Stimulated activated CD4-positive, alpha-beta T cell treated with anti-CD3 and anti-CD28 coated beads, Interleukin-1b, Interleukin-23, amount 100 ng/mL, for 1 hour (primary cell): ENCODE measurements around the gene LGALS3.
A peak's percentile ranks its signal among the peaks of the same experiment; 100 is the strongest.

Source experiments
- DNase-seq, 2 donors: peaks; one replicate each; pipeline ENCODE4 v3.0.0-alpha.2; 2020; ENCODE audit warnings: low read depth in 2 of 2

LGALS3 gene

DNA sequence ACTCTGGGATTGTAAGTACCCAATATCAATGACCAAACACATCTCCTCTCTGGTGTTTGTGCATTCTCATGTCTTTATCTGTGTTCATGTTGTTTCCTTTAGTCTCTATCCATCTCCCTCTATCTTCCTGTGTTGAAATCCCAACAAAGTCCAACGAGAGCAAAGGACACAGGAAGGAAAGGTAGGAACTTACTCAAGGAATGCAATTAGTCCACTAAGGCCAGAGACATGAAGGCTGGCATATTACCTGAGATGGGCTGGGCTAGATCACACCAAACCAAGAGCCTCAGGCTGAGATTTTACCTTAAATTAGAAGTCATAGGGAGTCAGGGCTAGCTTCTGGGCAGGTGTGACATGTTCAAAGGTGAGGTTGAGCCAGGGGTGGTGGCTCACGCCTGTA, 14.3 kb upstream of the LGALS3 start:
- DNase-seq: no peak

DNA sequence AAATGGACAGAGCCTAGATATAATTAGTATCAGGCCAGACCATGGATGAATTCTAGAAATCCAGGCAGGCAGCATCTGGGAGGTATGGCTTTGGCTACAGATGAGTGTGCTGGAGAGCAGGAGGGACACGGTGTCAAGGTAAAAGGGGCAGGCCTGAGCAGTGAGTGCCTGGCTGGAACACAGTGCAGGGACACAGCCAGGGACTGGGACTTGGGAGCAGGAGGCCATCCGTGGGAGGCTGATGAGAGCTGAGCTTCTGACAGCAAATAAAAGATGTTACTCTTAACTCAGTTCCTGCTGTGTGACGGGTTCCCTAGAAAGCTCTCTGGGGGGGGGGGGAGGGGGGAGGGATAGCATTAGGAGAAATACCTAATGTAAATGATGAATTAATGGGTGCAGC, 13.6 kb upstream of the LGALS3 start:
- no peak for DNase-seq

DNA sequence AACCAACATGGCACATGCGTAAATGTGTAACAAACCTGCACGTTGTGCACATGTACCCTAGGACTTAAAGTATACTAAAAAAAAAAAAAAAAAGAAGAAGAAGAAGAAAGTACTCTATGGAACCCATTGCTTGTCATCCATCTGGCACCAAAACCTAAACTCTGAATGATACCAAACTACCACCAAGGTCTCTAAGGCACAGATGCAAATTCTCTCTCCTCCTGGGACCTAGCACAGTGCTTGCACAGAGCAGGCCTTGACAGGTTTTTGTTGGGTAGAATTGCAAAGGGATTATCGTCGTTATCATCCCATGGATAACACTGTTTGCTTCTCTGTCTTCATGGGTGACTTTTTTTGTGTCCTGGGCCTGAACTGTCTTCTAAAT, 13.2 kb upstream of the LGALS3 start:
- DNase-seq: no peak

DNA sequence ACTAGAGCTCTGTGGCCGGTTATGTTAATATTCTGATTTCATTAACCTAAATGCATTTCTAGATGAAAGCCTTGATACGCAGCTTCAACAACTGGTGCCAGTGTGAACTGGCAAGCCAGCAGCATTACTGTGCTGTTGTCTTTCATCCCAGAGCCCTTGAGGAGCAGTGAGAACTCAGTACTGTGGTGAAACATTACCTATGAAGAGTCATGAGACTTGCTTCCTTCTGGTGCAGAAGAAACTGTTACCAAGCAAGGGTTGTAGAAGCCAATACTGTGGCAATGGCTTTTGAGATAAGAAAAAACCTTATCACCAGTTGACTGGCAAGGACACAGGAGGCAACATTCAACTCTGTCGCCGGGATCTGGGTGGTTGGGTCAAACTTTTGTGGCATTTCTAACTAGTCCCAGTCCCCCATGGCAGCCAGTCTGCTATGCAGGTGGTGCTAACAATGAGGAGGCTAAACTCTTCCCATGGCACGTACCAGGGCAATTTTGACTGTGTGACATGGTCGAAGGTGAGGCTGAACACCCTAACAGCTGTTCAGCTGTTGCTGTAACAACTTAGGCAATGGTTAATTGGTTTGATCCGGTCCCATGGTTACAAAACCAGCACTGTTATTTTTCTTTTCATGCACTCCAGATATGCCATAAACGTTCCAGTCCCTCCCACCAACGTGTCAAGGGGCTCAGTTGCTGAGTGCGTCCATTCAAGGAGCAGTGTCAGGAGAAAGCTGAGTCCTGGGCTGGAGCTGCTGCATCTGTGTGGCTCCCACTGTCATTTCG, 12.6 kb upstream of the LGALS3 start:
- no peak for DNase-seq

DNA sequence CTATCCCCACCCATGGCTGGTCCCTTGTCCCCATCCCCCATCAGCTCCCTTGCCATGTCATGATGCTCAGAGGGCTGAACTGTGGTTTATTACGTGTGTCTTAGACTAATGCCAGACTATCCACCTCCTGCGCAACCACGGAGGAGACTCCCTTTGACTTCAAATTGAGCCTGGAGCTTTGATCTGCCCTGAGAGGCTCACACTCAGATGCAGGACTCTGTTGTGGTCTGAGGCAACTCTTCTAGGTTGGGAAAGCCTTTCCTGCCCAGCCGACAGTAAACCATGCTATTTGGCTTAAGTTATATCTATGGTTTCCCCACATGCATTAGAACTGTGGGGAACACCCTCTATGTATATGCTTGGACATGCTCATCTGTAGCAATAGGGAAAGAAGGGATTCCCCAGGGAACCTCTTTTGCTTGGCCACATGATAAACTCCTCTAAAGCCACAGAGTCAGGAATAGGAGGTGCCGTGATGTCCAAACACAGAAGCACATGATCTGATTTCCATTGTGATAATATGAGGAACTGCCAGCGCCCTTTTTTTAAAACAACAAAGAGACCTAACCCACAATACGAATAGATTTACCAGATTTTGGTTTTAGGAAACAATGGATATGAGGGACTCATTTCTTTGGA, 11.1 kb upstream of the LGALS3 start:
- DNase-seq: no peak

DNA sequence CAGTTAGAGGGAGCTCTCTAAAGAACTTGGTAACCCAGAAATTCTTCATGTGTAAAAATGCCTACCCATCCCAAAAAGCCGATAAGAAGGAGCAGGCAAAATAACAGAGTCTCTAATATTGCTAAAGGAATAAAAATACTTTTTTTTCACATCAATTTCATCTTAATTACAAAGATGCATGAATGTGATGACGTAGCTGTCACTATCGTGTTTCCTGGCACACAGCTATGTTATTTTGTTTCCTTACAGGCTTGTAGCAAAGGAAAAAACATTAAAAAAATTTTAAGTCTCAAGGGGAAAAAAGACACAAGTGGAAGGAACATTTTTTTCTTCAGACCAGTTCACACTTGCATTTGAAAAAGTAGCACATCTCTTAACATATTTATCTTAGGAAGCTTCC, 10.3 kb upstream of the LGALS3 start:
- no peak for DNase-seq

DNA sequence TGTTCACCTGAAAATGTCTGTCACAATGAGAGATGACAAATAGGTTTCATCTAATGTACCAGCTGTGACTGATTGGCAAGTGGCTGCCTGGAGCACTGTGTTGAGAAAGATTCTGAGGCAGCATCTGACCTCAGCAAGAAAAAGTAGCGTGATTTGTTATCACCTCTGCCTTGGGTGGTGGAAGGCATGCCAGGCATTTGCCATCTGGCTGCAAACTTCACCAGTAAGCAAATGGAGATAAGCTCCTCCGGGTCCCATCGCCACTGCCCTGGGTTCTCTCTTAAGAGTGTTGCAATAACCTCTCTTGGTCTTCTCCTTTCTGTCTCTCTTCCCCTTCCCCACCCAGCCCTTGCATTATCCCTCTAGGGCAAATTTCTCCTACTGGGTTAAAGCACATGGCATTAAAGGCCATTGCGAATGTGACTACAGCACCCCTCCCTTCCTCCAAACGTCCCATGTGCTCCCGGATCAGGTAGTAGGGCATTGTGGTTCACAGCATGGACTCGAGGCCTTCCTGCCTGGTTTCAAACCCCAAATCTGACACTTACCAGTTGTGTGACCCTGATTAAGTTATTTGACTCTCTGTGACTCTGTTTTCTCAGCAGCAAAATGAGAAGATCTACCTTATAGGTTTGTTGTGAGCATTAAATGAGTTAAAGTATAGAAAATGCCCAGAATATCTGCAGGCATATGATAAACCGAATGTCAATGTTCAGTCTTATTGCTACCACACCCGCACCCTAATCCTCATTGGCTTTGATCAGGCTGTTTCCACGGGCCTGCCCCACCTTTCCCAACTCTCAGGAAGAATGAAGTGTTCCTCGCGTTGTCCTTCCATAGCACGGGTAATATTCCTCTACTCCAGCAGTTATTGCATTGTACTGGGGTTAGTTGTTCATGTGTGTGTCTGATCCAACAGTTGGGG, 8.2 kb upstream of the LGALS3 start:
- no peak for DNase-seq

DNA sequence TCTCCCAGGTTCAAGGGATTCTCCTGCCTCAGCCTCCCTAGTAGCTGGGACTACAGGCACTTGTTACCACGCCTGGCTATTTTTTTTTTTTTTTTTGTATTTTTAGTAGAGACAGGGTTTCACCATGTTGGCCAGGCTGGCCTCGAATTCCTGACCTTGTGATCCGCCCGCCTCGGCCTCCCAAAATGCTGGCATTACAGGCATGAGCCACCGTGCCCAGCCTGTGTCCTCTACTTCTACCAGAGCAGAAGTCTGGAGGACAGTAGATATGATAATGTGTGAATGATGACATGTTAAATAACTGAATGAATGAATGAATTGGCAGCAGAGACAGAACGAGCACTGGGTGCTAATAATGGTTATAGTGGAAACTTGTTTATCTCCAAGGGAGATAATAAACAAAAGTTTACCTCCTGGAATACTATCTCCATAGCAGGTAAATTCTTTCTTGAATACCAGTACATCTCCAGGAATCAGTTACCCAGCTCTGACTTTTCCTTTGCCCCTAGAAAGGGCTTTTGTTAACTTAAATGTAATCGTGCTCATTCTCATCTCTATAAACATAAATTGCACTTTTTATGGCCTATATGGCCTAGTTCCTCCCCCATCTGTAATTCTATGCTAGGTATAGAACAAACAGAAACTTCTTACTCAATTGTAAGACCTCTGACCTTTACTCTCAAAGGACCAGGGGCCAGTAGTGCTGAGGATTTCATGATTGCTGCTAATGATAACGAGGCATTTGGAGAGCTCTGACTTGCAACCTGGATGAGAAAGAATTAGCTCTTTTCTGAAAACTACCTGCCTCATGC, 7.2 kb upstream of the LGALS3 start:
- DNase-seq: no peak

DNA sequence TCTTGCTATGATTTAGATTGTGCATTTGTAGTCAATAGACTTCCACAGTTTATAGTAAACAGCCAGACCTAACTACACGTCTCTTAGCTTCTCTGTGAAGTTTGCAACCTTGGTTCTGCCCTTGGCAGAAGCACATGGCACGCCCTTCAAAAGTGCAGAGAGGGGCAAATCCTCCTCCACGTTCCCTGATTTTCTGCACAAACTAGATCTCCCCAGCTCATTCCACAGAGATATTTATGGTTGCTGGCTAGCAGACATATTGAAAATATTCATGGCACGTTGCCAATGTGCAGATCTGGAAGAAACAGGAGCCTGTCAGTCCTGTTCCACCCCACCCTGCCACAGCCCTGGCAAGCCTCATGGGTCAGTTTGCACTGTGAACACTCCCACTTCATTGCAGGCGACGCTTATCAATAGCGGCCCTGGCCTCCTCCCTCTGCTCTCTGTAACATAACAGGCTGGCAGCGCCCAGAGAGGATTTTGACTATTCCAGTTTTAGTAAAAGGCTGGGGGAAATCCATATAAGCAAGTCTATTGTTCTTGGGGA, 6.5 kb upstream of the LGALS3 start:
- DNase-seq: no peak

DNA sequence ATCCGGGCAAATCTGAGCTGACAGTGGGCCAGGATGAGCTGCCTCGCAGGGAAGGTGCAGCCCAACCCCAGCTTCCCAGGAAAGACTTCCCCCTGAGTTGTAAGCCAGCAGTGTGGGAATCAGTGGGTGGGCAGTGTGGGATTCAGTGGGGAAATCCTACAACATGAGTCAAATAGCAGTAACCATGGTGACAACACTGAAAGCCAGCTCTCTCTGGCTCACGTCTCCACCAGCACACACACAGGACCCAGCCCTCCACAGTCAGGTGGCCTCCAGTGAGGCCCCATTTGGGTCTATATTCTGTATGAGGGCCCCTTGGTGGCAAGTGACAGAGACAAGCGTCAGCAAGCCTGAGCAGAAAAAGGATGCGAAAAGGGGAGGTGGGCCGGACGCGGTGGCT, 6.0 kb upstream of the LGALS3 start:
- no peak for DNase-seq

DNA sequence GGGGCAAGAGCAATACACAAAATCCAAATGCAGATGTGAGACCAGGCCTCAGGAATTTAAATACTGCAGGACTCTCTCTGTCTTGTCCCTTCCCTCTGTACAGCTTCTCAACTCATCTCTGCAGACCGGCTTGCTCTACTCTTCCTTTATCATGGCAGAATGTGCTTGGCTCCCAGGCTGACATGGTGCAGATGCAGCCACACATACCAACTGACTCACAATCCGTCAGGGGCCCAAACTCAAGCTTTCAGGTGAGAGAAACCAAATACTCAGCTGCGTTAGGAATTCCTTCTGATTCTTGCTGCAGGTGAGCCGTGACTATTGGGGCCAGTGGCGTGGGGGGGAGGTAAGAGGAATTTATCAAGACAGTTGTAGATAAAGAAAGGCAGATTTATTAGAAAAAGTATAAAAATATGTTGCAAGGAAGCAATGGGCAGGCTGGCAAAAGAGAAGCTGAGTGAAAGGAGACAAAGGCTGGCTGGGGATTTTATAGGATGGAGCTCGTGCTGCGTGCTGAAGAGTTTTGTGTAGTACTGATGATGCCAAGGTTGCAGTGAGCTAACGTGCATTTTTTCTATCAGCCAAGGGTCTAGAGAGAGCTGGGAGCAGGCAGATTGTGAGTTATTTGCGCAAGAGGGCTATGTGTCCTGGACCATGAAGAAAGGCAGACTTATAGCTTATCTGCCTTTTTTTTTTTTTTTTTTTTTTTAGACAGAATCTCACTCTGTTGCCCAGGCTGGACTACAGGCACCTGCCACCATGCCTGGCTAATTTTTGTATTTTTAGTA, 5.0 kb upstream of the LGALS3 start:
- no peak for DNase-seq

DNA sequence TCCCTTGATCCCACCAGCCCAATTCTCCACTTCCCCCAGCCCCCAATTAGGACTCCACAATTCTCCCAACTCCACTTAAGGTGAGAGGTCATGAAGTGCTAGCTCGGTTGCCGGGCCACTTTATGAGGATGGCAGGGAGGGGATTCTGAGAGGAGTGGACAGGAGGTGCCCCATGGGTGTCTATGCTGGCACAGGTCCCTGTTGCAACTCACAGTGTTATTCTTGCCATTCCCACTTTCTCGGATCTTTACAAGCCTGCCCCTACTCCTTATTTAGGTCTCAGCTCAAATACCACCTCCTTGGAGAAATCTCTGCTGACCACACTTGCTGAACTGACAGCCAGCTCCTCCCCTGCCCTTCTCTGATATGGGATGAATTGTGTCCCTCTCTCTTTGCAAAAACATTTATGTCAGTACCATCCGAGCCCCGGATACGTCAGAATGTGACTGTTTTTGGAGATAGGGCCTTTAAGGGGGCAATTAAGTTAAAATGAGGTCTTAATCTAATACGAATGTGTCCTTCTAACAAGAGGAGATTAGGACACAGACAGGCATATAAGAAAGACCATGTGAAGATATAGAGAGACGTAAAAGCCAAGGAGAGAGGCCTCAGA, 4.2 kb upstream of the LGALS3 start:
- DNase-seq: no peak

DNA sequence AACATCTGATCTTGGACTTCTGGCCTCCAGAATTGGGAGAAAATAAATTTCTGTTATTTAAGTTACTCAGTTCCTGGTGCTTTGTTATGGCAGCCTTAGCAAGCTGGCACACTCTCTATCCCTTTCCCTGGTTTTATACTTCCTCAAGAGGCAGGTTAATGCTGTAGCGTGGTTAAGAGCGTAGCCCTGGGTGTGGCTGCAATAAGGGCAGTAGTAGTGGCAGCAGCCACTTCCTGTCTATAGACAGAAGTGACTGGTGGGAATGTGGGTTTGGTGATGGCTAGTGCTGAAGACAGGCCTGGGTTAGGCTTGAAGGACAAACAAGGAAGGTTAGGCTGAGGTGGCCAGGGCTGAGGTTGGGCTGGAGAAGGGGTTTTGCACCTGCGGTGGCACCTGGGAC, 3.6 kb upstream of the LGALS3 start:
- DNase-seq: no peak

DNA sequence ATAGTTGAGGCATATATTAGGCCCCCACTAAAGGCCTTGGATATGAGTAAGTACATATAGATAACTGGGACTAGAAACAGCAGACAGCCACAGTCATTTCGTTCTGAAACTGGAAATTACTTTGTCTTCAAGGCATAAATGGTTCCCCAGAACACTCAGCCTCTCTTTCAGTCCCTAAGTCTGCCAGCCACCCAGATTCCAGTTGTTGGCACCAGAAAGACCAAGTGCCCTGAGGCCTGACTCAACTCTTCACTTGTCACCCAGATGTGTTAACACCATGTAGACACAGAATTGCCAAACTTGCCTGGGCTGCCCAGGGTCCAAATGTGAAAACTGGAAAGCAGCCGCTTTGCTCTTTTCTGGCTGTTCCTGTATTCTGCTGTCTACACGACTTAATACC, 3.0 kb upstream of the LGALS3 start:
- DNase-seq: no peak

DNA sequence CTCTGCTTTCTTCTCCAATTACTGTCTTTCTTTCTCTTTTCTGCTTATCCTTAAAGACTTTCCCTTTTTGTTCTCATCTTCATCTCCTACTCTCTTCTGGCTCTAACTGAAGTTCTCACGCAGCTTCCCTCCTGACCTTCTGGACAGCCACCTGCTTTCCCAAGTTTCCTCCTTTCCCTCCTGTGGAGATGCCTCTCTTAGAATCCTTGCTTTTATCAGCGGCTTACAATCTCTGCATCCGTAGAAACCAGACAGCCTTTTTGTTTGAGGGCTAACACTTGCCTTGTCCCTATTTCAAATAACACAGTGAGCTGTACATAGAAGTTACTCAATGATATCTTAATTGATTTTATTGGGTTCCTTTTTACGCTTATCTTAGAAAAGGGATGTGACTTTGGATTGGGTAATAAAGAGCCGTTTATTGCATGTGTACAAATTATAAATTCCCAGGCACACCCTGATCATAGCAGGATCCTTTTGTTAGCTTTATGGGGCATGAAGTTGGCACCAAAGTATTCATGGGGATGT, 2.1 kb upstream of the LGALS3 start:
- DNase-seq: no peak

DNA sequence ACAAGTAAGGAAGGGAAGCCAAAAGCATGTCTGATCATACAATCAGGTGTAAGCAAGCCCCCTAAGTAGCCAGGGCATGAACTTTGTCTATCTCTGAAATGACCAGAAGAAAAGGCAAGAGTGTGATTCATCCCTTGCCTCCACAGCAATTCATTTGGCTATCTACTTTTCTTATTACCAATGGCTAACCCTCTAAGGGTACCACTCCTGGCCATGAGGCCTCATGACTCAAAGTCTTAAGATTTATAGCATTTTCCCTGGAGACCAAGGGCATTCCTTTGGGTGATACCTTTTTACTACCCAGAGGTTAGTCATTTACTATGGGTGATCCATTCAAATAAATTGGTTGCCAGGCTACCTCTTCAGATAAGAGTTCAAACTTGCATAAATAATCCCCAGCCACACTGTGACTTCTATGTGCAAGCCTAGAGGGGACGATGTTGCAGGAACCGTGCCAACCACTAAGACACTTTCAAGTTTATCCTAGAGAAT, 1.5 kb upstream of the LGALS3 start:
- DNase-seq: no peak

DNA sequence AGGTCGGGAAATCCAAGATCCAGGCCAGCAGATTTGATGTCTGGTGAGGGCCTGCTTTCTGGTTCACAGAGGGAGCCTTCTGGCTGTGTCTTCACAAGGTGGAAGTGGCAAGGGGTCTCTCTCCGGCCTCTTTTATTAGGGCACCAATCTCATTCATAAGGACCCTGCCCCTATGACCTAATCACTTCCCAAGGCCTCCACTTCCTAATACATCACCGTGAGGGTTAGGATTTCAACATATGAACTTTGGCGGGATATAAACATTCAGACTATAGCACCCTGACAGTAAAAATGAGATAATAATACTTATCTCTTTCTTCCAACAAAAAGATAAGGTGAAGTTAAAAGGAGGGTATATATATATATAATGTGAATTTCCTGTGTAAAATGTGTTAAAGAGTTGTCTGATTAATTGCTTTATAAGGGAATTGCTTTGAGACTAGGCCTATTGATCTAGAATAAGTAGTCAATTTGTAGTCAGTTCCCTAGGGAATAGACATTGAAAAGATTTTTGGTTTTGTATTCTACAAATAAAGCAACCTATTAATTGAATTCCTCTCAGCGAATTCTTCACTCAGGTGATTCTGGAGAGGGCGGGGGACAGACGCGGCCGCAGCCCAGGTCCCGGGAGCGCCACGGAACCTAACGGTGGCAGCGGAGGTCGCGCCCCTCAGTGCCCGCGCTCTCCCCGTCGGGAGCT, 516 bp upstream of the LGALS3 start:
- DNase-seq: no peak

DNA sequence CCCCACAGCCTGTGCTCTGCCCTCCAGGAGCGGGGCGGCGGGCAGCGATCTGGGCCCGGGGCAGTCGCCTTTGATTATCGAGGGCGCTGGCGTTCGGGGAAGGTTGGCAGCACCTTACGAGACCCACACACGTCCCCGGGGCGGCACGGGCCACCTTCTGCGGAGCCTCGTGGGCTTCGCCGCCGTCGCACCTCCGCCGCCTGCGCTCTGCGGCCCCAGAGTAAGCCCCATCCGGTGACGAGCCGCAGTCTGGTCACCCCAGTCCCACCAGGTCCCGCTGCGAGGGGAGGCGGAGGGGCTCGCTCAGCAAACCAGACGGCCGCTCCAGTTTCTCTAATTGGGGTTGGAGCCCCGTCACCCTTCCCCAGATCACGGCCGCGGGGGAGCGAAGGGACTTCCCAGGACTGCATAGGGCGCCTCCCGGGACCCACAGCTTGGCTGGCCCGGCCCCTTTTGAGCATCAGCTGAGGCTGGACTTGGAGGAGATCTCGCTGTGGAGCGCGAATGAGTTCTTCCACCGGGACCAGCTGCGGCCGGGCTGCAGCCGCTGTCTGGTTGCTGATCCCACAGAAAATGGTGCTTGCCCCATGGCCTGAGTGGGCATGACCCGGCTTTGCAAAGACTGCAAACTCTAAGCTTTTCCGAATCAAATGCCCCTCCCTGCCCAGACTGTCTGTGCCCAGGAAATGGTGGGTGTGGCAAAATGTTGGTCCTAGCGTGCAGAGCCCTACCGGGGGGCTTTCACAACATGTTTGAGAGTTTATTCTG, 560 bp downstream of the LGALS3 start:
- DNase-seq: peak in 1 of 2 donors; percentile 23

DNA sequence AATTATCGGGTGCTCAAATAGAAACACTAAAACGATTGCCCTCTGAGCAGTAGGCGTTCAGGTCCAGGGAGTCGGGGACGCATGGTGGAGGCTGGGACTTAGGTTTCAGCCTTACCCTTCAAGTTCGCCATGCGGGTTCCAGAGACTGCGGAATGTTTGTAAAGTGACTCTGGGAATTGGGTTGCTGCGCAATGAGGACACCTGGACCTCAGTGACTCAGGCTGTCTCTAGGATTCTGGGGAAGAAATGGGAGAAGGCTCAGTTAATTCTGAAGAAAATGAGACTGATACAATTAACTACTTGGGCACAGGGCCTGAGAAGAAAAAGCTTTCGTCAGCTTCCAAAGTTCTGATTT, 1.1 kb downstream of the LGALS3 start:
- no peak for DNase-seq
